Activated T-helper 9 cell treated with anti-CD3 and anti-CD28 coated beads, Interleukin-2, amount 50 U/mL, for 16 hours (primary cell): Measurements from ENCODE around the gene LGMN.
"Not testable (repeated sequence)": the region's sequence is repeated elsewhere in the genome, so short reads cannot be mapped to it uniquely, and the experiment has no call there.

Experiments
- DNase-seq: peaks from one replicate; pipeline ENCODE4 v3.0.0-alpha.2; 2020; ENCODE audit warnings: low read depth

LGMN gene

GRCh38 chr14:92760524-92760805 lies 12.0 kb upstream of the LGMN start:
- DNase-seq: no peak

DNA sequence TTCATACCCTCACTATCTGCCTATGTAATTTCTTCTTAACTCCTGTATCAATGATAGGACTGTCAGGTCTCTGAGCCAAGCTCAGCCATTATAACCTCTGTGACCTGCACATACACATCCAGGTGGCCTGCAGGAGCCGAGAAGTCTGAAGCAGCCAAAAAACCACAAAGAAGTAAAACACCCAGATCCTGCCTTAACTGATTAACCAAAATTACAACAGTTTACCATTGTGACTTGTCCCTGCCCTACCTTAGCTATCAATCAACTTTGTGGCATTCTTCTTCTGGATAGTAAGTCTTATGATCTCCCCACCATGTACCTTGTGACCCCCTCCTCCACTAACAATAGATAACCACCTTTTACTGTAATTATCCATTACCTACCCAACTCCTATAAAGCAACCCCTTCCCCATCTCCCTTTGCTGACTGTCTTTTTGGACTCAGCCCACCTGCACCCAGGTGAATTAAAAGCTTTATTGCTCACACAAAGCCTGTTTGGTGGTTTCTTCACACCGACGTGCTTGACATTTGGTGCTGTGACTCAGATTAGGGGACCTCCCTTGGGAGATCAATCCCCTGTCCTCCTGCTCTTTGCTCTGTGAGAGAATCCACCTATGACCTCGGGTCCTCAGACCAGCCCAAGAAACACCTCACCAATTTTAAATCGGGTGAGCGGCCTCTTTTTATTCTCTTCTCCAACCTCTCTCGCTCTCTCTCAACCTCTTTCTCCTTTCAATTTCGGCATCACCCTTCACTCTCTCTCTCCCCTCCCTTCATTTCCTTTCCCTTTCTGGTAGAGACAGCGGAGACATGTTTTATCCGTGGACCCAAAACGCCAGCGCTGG lies 11.5 kb upstream of the LGMN start:
- no peak for DNase-seq

DNA sequence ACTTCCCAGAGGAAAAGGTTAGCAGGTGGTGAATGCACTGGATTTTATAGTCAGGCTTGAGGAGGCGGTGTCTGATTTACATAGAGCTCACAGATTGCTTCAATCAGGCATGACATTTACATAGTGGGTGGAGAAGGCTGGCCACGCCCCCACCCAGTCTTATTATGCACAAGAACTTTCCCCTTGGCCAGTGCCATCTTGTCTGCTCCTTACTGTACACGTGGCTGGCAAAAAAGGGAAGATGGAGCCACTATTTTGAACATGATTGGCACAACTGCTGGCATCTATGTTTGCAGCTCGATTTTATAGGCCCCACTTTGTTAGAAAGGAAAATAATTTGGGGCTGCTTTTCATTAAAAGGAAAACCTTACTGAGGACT lies 10.9 kb upstream of the LGMN start:
- DNase-seq: no peak

DNA sequence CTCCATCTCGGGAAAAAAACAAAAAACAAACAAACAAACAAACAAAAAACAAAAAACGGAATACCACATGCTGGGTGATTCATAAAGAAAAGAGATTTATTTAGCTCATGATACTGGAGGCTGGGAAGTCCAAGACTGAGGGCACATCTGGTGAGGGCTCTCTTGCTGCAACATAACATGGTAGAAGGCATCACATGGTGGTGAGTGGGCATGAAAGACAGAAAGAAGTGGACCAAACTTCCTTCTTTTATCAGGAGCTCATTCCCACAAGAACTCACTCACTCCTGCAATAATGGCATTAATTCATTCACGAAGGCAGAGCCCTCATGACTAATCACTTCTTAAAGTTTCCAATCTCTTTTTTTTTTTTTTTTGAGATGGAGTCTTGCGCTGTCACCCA lies 8.0 kb upstream of the LGMN start:
- no peak for DNase-seq

DNA sequence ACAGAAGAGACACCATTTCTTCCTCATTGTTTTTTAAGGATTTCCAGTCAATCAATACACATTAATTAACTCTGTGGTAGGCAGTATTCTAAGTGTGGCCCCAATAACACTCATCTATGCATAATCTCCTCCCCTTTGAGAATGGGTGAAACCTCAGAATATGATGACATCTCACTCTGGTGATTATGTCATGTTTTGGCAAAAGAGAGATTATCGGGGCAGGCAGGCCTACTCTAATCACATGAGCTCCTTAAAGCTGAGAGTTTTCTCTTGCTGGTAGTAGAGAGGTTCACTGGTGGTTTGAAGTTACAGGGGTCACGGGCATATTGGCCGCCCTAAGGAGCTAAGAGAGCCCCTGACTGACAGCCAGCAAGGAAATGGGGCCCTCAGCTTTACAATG lies 7.1 kb upstream of the LGMN start:
- no peak for DNase-seq

GRCh38 chr14:92754966-92755365 lies 6.5 kb upstream of the LGMN start:
- DNase-seq: no peak

- no peak for DNase-seq
Observed at GRCh38 chr14:92753250-92753649, 4.8 kb upstream of the LGMN start.

DNA sequence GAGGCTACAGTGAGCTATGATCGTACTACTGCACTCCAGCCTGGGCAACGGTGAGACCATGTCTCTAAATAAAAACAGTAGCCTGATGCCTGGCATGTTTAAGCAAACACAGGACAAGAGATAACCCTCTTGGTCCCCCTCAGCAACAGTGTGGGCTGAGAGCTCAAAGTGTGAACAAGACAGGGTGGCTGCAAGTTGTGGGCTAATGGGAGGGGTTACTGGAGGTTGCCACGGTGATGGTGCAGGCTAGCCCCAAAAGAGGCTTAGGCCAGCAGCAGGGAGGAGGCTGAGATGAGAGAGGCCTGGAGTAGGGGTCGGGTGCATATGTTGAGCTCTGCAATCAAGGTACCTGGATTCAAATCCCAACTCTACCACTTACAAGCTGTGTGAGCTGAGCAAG lies 3.4 kb upstream of the LGMN start:
- DNase-seq: no peak

GRCh38 chr14:92750994-92751400 lies 2.6 kb upstream of the LGMN start:
- no peak for DNase-seq

DNA sequence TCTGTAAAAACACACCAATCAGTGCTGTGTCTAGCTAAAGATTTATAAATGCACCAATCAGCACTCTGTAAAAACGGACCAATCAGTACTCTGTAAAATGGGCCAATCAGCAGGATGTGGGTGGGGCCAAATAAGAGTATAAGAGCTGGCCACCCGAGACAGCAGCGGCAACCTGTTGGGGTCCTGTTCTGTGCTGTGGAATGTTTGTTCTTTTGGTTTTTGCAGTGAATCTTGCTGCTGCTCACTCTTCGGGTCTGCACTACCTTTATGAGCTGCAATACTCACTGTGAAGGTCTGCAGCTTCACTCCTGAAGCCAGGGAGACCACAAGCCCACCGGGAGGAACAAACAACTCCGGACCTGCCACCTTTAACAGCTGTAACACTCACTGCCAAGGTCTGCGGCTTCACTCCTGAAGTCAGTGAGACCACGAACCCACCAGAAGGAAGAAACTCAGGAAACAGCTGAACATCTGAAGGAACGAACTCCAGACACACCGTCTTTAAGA lies 1.8 kb upstream of the LGMN start:
- DNase-seq: not testable (repeated sequence)

GRCh38 chr14:92747701-92748258 lies 647 bp downstream of the LGMN start:
- no peak for DNase-seq

DNA sequence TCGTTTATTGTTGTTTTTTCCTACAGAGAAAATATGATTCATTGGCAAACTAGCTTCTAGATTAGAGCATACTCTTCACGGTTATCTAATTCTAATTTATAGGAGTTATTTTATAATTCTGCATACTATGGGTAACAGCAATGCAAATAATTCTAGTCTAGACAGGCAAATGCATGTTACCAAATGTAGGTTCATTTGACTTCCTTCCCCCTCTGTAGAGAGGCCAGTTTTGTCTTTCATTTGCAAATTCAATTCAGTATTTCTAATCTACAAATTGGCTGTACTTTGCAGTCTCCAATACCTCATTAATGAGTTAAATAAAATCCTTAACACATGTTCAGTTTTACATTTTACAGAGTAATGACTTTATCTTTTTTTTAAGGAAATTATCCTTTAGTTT lies 4.2 kb downstream of the LGMN start:
- no peak for DNase-seq

- DNase-seq: no peak
Observed at GRCh38 chr14:92740440-92740839, 8.0 kb downstream of the LGMN start.

GRCh38 chr14:92737619-92738188 lies 10.7 kb downstream of the LGMN start:
- no peak for DNase-seq

GRCh38 chr14:92737206-92737605 lies 11.2 kb downstream of the LGMN start:
- DNase-seq: no peak

GRCh38 chr14:92735344-92735743 lies 13.1 kb downstream of the LGMN start:
- DNase-seq: no peak

DNA sequence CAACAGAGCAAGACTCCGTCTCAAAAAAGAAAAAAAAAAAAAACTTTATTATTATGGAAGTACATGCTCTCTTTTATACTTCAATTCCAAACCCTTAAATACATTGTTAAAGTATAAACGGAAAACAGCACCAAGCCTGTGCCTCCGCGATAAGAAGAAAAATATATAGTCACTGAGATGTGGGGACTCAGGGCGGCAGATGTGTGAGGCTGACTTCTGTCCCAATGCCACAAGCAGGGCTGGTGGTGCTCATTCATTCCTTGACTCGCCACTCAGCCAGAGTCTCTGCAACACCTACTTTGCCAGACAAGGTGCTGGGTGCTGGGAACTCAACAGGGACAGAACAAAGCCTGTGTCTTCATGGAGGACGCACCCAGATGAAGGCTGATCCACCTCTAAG lies 13.8 kb downstream of the LGMN start:
- no peak for DNase-seq

- DNase-seq: no peak
Observed at GRCh38 chr14:92733007-92733406, 15.4 kb downstream of the LGMN start.

- DNase-seq: no peak
Observed at GRCh38 chr14:92731622-92732115, 16.8 kb downstream of the LGMN start.

- no peak for DNase-seq
Observed at GRCh38 chr14:92729634-92730358, 18.6 kb downstream of the LGMN start.

GRCh38 chr14:92728759-92729364 lies 19.6 kb downstream of the LGMN start:
- DNase-seq: no peak

DNA sequence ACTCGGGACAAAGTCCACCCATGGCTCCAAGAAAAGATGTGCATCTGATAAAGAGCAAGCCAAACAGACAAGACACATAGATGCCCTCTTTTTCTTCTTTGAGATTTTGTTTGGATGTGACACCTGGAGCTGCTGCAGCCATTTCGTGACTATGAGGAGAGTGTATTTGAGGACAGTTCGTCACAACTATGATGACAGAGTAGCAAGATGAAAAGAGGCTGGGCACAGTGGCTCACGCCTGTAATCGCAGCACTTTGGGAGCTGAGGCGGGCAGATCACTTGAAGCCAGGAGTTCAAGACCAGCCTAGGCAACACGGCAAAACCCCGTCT lies 21.5 kb downstream of the LGMN start:
- no peak for DNase-seq
